GM23248 (cell line): ENCODE data around the gene IDH3B.

Experiments used
- EZH2 ChIP-seq: fragments of 200-600 bp; sonication (generic); IDR thresholded peaks from 2 replicates; pipeline ENCODE4 v1.6.1; 2018; ENCODE audit warnings: antibody characterized with exemption, mild to moderate bottlenecking; ENCODE audit not compliant: insufficient read depth, poor library complexity, severe bottlenecking
- EZH2phosphoT487 ChIP-seq: fragments of 200-600 bp; sonication (generic); IDR thresholded peaks from 2 replicates; pipeline ENCODE4 v1.6.1; 2018; ENCODE audit warnings: antibody characterized with exemption, moderate library complexity, mild to moderate bottlenecking, low read depth; ENCODE audit not compliant: insufficient read depth

- no peak for TF ChIP-seq EZH2
- TF ChIP-seq EZH2phosphoT487 = no peak
Measured at GRCh38 chr20:2697768-2698167, 33.8 kb upstream of the IDH3B start.
